AG09319 (cell line): Measurements from ENCODE around the gene RBBP4.

Experiments used
- DNase-seq: peaks from one replicate; pipeline ENCODE4 v3.0.0-alpha.2; 2010; ENCODE audit warnings: low read depth; ENCODE audit errors: extremely low read depth
- TF ChIP-seq, protein P1 (sequence below): IDR thresholded peaks from 2 replicates; pipeline ENCODE4 v1.5.1; 2011; ENCODE audit warnings: low read depth, mild to moderate bottlenecking, inconsistent platforms, low read length, moderate library complexity

RBBP4 gene

DNA sequence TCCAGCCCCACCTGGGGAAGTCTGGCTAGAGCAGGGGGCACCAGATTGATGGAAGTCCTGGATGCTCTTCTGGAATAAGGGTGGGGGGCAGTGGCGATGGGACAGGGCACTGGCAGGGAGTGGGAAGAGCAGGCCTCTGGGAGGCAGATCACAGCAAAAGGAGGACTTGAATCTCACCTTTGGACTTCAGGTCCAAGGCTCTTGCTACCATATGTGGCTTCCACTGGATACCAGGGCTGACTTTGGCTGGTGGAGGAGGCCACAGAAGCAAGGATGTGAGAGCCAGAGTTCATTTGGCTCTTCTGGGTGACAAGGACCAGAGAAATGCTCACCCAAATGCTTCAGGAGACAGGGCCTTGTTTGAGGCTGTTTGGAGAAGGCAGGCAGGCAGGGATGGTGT lies 67.5 kb downstream of the RBBP4 start:
- no peak for DNase-seq
- TF ChIP-seq, protein P1, sequence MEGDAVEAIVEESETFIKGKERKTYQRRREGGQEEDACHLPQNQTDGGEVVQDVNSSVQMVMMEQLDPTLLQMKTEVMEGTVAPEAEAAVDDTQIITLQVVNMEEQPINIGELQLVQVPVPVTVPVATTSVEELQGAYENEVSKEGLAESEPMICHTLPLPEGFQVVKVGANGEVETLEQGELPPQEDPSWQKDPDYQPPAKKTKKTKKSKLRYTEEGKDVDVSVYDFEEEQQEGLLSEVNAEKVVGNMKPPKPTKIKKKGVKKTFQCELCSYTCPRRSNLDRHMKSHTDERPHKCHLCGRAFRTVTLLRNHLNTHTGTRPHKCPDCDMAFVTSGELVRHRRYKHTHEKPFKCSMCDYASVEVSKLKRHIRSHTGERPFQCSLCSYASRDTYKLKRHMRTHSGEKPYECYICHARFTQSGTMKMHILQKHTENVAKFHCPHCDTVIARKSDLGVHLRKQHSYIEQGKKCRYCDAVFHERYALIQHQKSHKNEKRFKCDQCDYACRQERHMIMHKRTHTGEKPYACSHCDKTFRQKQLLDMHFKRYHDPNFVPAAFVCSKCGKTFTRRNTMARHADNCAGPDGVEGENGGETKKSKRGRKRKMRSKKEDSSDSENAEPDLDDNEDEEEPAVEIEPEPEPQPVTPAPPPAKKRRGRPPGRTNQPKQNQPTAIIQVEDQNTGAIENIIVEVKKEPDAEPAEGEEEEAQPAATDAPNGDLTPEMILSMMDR = no peak

GRCh38 chr1:32719681-32720275 lies 68.8 kb downstream of the RBBP4 start:
- TF ChIP-seq, protein P1 = no peak

DNA sequence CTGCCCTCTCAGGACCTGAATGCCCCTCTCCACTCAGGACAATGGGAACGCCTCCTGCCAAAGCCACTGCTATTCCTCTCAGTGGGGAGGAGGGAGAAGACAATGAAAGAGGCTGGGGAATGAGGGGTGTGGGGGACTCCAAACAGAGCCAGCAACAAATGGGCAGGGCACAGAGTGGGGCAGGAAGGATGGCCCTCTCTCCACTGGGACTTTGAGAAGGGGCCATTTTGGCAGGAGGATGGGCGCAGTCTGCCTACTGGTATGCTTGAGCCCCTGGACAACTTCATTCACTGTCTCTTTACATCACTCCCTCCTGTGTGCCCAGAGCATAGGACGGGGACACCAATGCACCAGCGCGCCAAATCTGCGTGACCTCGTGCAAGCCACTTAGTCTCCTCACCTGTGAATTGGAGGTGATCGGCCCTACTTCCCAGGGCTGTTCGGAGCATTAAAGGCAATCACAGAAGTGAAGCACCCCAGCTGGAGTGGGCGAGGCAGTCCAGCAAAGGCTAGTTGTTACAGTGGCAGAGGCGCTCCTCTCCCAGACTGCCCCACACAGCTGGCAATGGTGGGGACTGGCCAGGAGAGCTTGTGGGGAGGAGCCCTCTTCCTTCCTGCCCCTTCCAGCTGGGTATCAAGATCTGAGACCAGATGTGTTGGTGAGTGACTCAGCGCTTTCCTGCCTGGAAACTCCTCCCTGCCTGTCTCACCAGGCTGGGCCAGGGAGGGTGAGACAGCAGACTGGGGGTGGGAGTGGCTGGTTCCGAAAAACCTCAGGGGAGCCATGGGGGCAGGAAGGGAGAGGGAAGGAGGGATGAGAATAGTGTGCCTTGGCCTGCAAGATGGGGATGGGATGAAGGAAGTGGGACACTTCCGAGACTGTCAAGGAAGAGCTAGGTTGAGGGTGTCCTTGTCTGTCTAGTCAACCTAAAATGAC lies 73.9 kb downstream of the RBBP4 start:
- DNase-seq = peak; percentile 89
- TF ChIP-seq, protein P1 = no peak

More at GRCh38 chr1:32719681-32720275, 68.8 kb downstream of the RBBP4 start:
- DNase-seq = no peak

GRCh38 chr1:32725615-32725982 lies 74.6 kb downstream of the RBBP4 start:
- no peak for DNase-seq
- TF ChIP-seq, protein P1 = no peak

GRCh38 chr1:32727876-32728275 lies 76.9 kb downstream of the RBBP4 start:
- no peak for DNase-seq
- TF ChIP-seq, protein P1 = no peak

GRCh38 chr1:32728413-32729077 lies 77.5 kb downstream of the RBBP4 start:
- no peak for DNase-seq
- TF ChIP-seq, protein P1 = no peak
